Cardiac muscle cell (in vitro differentiated cells and primary cell): ENCODE data around the gene NFATC1. TPM values are rescaled to one million over a fixed set of nuclear protein-coding genes. Genes with fewer than 3 reads are reported as not detected.
A peak's percentile ranks its signal among the peaks of the same experiment; 100 is the strongest.

Experiments used
- DNase-seq, 2 donors: peaks; one replicate each; pipeline versions ENCODE4 v3.0.0 to v3.0.0-alpha.2; 2010 to 2017; ENCODE audit warnings: low read depth in 1 of 2, low spot score in 1 of 2
- H3K27ac ChIP-seq: fragments of 200-600 bp; sonication (generic); 2 replicates; pipeline ENCODE4 v1.5.1; 2016
- H3K27me3 ChIP-seq: fragments of 200-600 bp; sonication (generic); 2 replicates; pipeline ENCODE4 v1.6.0; 2016; ENCODE audit warnings: control low read depth
- H3K36me3 ChIP-seq: fragments of 200-600 bp; sonication (generic); 2 replicates; pipeline ENCODE4 v1.5.1; 2016; ENCODE audit warnings: control low read depth
- H3K4me1 ChIP-seq: fragments of 200-600 bp; sonication (generic); 2 replicates; pipeline ENCODE4 v1.8.1; 2017; ENCODE audit warnings: low read depth, mild to moderate bottlenecking, mixed run types
- H3K4me3 ChIP-seq: fragments of 200-600 bp; sonication (generic); 2 replicates; pipeline ENCODE4 v1.5.1; 2016; ENCODE audit warnings: mild to moderate bottlenecking
- H3K9me3 ChIP-seq: fragments of 200-600 bp; sonication (generic); 2 replicates; pipeline ENCODE4 v1.5.1; 2017; ENCODE audit warnings: low read depth, mild to moderate bottlenecking, control low read depth
- CTCF ChIP-seq: IDR thresholded peaks from 2 replicates; pipeline ENCODE4 v1.5.1; 2012; ENCODE audit warnings: low read depth, mild to moderate bottlenecking, low read length
- polyA plus RNA-seq: library from polyadenylated mRNA; unstranded; fragments of >200 nt; fragmentation: Nextera tagmentation; extraction: Ambion mirVana; gene quantifications from 2 replicates; pipeline ENCODE4 v1.2.1, GENCODE V29; 2016
- total RNA-seq: library from RNA; depleted of rRNA; stranded (reverse); fragments of >200 nt; gene quantifications from 2 replicates; pipeline ENCODE4 v1.2.3, GENCODE V29; 2016

NFATC1 gene
- total and polyA plus RNA-seq, 2 experiments from 2014 or later = 10.8 to 11.7 TPM

- peak in 1 of 2 donors; percentile 36 for DNase-seq
- H3K4me3 ChIP-seq = peak overlapping the region; percentile 33
- no peaks in the 10 kb centered on the region for H3K4me1 ChIP-seq
- H3K27me3 ChIP-seq = peaks cover 71% of the 10 kb centered on the region
- no peak overlapping the region for H3K27ac ChIP-seq
- TF ChIP-seq CTCF = no peak
- H3K36me3 ChIP-seq = no peaks in the 10 kb centered on the region
- no peaks in the 10 kb centered on the region for H3K9me3 ChIP-seq
Measured at GRCh38 chr18:79393181-79393634, 2.5 kb upstream of the NFATC1 start.

GRCh38 chr18:79393635-79394533 is 1.8 kb upstream of the NFATC1 start:
- H3K4me1 ChIP-seq = no peaks in the 10 kb centered on the region
- H3K4me3 ChIP-seq = peak overlapping the region; percentile 33
- peaks cover 78% of the 10 kb centered on the region for H3K27me3 ChIP-seq
- H3K36me3 ChIP-seq = no peaks in the 10 kb centered on the region
- no peak overlapping the region for H3K27ac ChIP-seq
- TF ChIP-seq CTCF = no peak
- no peaks in the 10 kb centered on the region for H3K9me3 ChIP-seq
- DNase-seq = peak; percentile 69 to 95

- H3K4me1 ChIP-seq = peaks cover 3% of the 10 kb centered on the region
- no peaks in the 10 kb centered on the region for H3K36me3 ChIP-seq
- H3K4me3 ChIP-seq = peak overlapping the region; percentile 33
- peaks cover 86% of the 10 kb centered on the region for H3K27me3 ChIP-seq
- no peaks in the 10 kb centered on the region for H3K9me3 ChIP-seq
- H3K27ac ChIP-seq = no peak overlapping the region
- peak in 1 of 2 donors; percentile 65 for DNase-seq
- no peak for TF ChIP-seq CTCF
Measured at GRCh38 chr18:79394534-79395307, 1.0 kb upstream of the NFATC1 start.

GRCh38 chr18:79395308-79395640 is 456 bp upstream of the NFATC1 start:
- Histone ChIP-seq H3K36me3 (no peaks in the 10 kb centered on the region), H3K4me3 (peak overlapping the region; percentile 33), H3K9me3 (no peaks in the 10 kb centered on the region), H3K4me1 (peaks cover 3% of the 10 kb centered on the region), H3K27ac (no peak overlapping the region), H3K27me3 (peaks cover 88% of the 10 kb centered on the region)
- DNase-seq = no peak
- no peak for TF ChIP-seq CTCF

- no peak overlapping the region for H3K27ac ChIP-seq
- H3K9me3 ChIP-seq = no peaks in the 10 kb centered on the region
- H3K4me3 ChIP-seq = peak overlapping the region; percentile 43
- DNase-seq = peak; percentile 61 to 71
- no peaks in the 10 kb centered on the region for H3K36me3 ChIP-seq
- TF ChIP-seq CTCF = no peak
- H3K4me1 ChIP-seq = peaks cover 3% of the 10 kb centered on the region
- peaks cover 77% of the 10 kb centered on the region for H3K27me3 ChIP-seq
Measured at GRCh38 chr18:79396431-79397246, 909 bp downstream of the NFATC1 start.
